Progenitor cell of endocrine pancreas (in vitro differentiated cells): ENCODE measurements around the gene AP1S2. TPM values are rescaled to one million over a fixed set of nuclear protein-coding genes. Genes with fewer than 3 reads are reported as not detected.

Experiments
- DNase-seq: peaks from one replicate; pipeline ENCODE4 v3.0.0; 2021; ENCODE audit warnings: low spot score; ENCODE audit not compliant: unreplicated experiment
- H3K27ac Mint-ChIP-seq: 2 replicates; pipeline ENCODE4 v1.8.0; 2021; ENCODE audit warnings: mild to moderate bottlenecking, moderate library complexity, mixed read lengths
- H3K27me3 Mint-ChIP-seq: 2 replicates; pipeline ENCODE4 v1.8.0; 2021; ENCODE audit warnings: mixed read lengths
- H3K36me3 Mint-ChIP-seq: 2 replicates; pipeline ENCODE4 v1.8.0; 2022; ENCODE audit warnings: mixed read lengths; ENCODE audit not compliant: insufficient read depth
- H3K4me1 Mint-ChIP-seq: 2 replicates; pipeline ENCODE4 v1.8.0; 2021; ENCODE audit warnings: low read depth, mixed read lengths
- H3K4me3 Mint-ChIP-seq: 2 replicates; pipeline ENCODE4 v1.8.0; 2021; ENCODE audit warnings: low read depth, mild to moderate bottlenecking, moderate library complexity, mixed read lengths
- H3K9me3 Mint-ChIP-seq: 2 replicates; pipeline ENCODE4 v1.8.0; 2021; ENCODE audit warnings: low read depth, mixed read lengths
- CTCF ChIP-seq: fragments of 200-600 bp; sonication (generic); IDR thresholded peaks from one replicate; pipeline ENCODE4 v1.5.0; 2021; ENCODE audit warnings: antibody characterized with exemption, mild to moderate bottlenecking; ENCODE audit not compliant: unreplicated experiment
- total RNA-seq: library from RNA; stranded (reverse); gene quantifications from 2 replicates; pipeline ENCODE4 v1.2.1, GENCODE V29; 2021

The AP1S2 gene
- total RNA-seq, 1 donor from 2014 or later: 82.6 TPM

GRCh38 chrX:15829217-15829616 lies 25.4 kb downstream of the AP1S2 start:
- Mint-ChIP-seq H3K4me1 (peaks cover 4% of the 10 kb centered on the region), H3K36me3 (peaks cover 13% of the 10 kb centered on the region), H3K4me3 (no peak overlapping the region), H3K27ac (no peak overlapping the region), H3K9me3 (no peaks in the 10 kb centered on the region), H3K27me3 (no peaks in the 10 kb centered on the region)
- no peak for TF ChIP-seq CTCF
- no peak for DNase-seq

GRCh38 chrX:15825936-15826335 lies 28.7 kb downstream of the AP1S2 start:
- DNase-seq: no peak
- Mint-ChIP-seq H3K27me3 (no peaks in the 10 kb centered on the region), H3K4me1 (peaks cover 4% of the 10 kb centered on the region), H3K27ac (peak overlapping the region; percentile 42), H3K9me3 (no peaks in the 10 kb centered on the region), H3K4me3 (no peak overlapping the region), H3K36me3 (peaks cover 29% of the 10 kb centered on the region)
- no peak for TF ChIP-seq CTCF

- Mint-ChIP-seq H3K27me3 (no peaks in the 10 kb centered on the region), H3K27ac (no peak overlapping the region), H3K4me1 (peaks cover 4% of the 10 kb centered on the region), H3K9me3 (no peaks in the 10 kb centered on the region), H3K36me3 (peaks cover 32% of the 10 kb centered on the region), H3K4me3 (no peak overlapping the region)
- DNase-seq: no peak
- no peak for TF ChIP-seq CTCF
These were observed 31.7 kb downstream of the AP1S2 start for GRCh38 chrX:15822922-15823321.

- Mint-ChIP-seq H3K9me3 (no peaks in the 10 kb centered on the region), H3K27me3 (no peaks in the 10 kb centered on the region), H3K4me1 (no peaks in the 10 kb centered on the region), H3K27ac (no peak overlapping the region), H3K4me3 (no peak overlapping the region), H3K36me3 (peaks cover 33% of the 10 kb centered on the region)
- no peak for DNase-seq
- TF ChIP-seq CTCF: no peak
These were observed 34.2 kb downstream of the AP1S2 start for GRCh38 chrX:15820106-15821073.

- Mint-ChIP-seq H3K27ac (no peak overlapping the region), H3K9me3 (no peaks in the 10 kb centered on the region), H3K4me3 (no peak overlapping the region), H3K27me3 (no peaks in the 10 kb centered on the region), H3K4me1 (no peaks in the 10 kb centered on the region), H3K36me3 (peaks cover 22% of the 10 kb centered on the region)
- DNase-seq: no peak
- no peak for TF ChIP-seq CTCF
These were observed 37.7 kb downstream of the AP1S2 start for GRCh38 chrX:15816886-15817285.
